HEK293 (cell line): ENCODE results near the gene IMPDH1.

Experiments used
- BCL11B ChIP-seq: fragments of 450-650 bp; formaldehyde crosslinking; IDR thresholded peaks from 2 replicates; pipeline ENCODE4 v1.5.1; 2016; ENCODE audit warnings: low read depth, missing biosample characterization, missing genetic modification characterization
- GLI4 ChIP-seq: fragments of 450-650 bp; formaldehyde crosslinking; IDR thresholded peaks from 2 replicates; pipeline ENCODE4 v1.5.1; 2016; ENCODE audit warnings: missing biosample characterization, missing genetic modification characterization
- HOXA7 ChIP-seq: sonication (generic); formaldehyde crosslinking; IDR thresholded peaks from 2 replicates; pipeline ENCODE4 v1.8.1; 2022; ENCODE audit warnings: missing genetic modification reagents, borderline replicate concordance
- HOXC10 ChIP-seq: sonication (generic); formaldehyde crosslinking; IDR thresholded peaks from 2 replicates; pipeline ENCODE4 v1.8.1; 2023; ENCODE audit warnings: mild to moderate bottlenecking, missing genetic modification reagents
- MYNN ChIP-seq: fragments of 450-650 bp; formaldehyde crosslinking; IDR thresholded peaks from 2 replicates; pipeline ENCODE4 v1.5.1; 2016; ENCODE audit warnings: missing biosample characterization, missing genetic modification characterization, borderline replicate concordance
- OVOL3 ChIP-seq: fragments of 450-650 bp; formaldehyde crosslinking; IDR thresholded peaks from 2 replicates; pipeline ENCODE4 v1.5.1; 2016; ENCODE audit warnings: missing biosample characterization, missing genetic modification characterization
- ZFP69B ChIP-seq: fragments of 450-650 bp; formaldehyde crosslinking; IDR thresholded peaks from 2 replicates; pipeline ENCODE4 v1.5.1; 2016; ENCODE audit warnings: missing biosample characterization, missing genetic modification characterization
- ZNF138 ChIP-seq: fragments of 450-650 bp; formaldehyde crosslinking; IDR thresholded peaks from 2 replicates; pipeline ENCODE4 v1.5.1; 2016; ENCODE audit warnings: missing biosample characterization, missing genetic modification characterization, borderline replicate concordance
- ZNF169 ChIP-seq: fragments of 450-650 bp; formaldehyde crosslinking; IDR thresholded peaks from 2 replicates; pipeline ENCODE4 v1.5.1; 2016; ENCODE audit warnings: missing biosample characterization, missing genetic modification characterization
- ZNF19 ChIP-seq: fragments of 450-650 bp; formaldehyde crosslinking; IDR thresholded peaks from 2 replicates; pipeline ENCODE4; 2016; ENCODE audit warnings: missing biosample characterization, missing genetic modification characterization, low read depth
- ZNF211 ChIP-seq: fragments of 450-650 bp; formaldehyde crosslinking; IDR thresholded peaks from 2 replicates; pipeline ENCODE4 v1.5.1; 2016; ENCODE audit warnings: low read depth, missing biosample characterization, missing genetic modification characterization
- ZNF214 ChIP-seq: fragments of 450-650 bp; formaldehyde crosslinking; IDR thresholded peaks from 2 replicates; pipeline ENCODE4 v1.5.1; 2017; ENCODE audit warnings: missing biosample characterization, mild to moderate bottlenecking, missing genetic modification characterization, borderline replicate concordance
- ZNF292 ChIP-seq: fragments of 450-650 bp; formaldehyde crosslinking; IDR thresholded peaks from 2 replicates; pipeline ENCODE4 v1.5.1; 2016; ENCODE audit warnings: low read depth, missing biosample characterization, missing genetic modification characterization, borderline replicate concordance
- ZNF354C ChIP-seq: fragments of 450-650 bp; formaldehyde crosslinking; IDR thresholded peaks from 2 replicates; pipeline ENCODE4 v1.5.1; 2016; ENCODE audit warnings: missing biosample characterization, missing genetic modification characterization, low read depth, borderline replicate concordance
- ZNF571 ChIP-seq: fragments of 450-650 bp; formaldehyde crosslinking; IDR thresholded peaks from 2 replicates; pipeline ENCODE4 v1.5.0; 2017; ENCODE audit warnings: missing biosample characterization, missing genetic modification characterization
- ZNF623 ChIP-seq: fragments of 450-650 bp; formaldehyde crosslinking; IDR thresholded peaks from 2 replicates; pipeline ENCODE4 v1.5.1; 2016; ENCODE audit warnings: missing biosample characterization, missing genetic modification characterization
- ZNF664 ChIP-seq: fragments of 450-650 bp; formaldehyde crosslinking; IDR thresholded peaks from 2 replicates; pipeline ENCODE4 v1.5.1; 2016; ENCODE audit warnings: missing biosample characterization, missing genetic modification characterization
- ZNF837 ChIP-seq: fragments of 450-650 bp; formaldehyde crosslinking; IDR thresholded peaks from 2 replicates; pipeline ENCODE4 v1.5.1; 2016; ENCODE audit warnings: missing biosample characterization, missing genetic modification characterization
- TF ChIP-seq, protein P1 (sequence below): fragments of 450-650 bp; formaldehyde crosslinking; IDR thresholded peaks from 2 replicates; pipeline ENCODE4 v1.5.1; 2016; ENCODE audit warnings: missing biosample characterization, missing genetic modification characterization
- TF ChIP-seq, protein P2 (sequence below): fragments of 450-650 bp; formaldehyde crosslinking; IDR thresholded peaks from 2 replicates; pipeline ENCODE4 v1.5.1; 2016; ENCODE audit warnings: missing biosample characterization, missing genetic modification characterization
- TF ChIP-seq, protein P3 (sequence below): fragments of 450-650 bp; formaldehyde crosslinking; IDR thresholded peaks from 2 replicates; pipeline ENCODE4 v1.5.1; 2016; ENCODE audit warnings: missing biosample characterization, missing genetic modification characterization
- TF ChIP-seq, protein P4 (sequence below): fragments of 450-650 bp; formaldehyde crosslinking; IDR thresholded peaks from 2 replicates; pipeline ENCODE4 v1.5.1; 2016; ENCODE audit warnings: missing biosample characterization, missing genetic modification characterization
- TF ChIP-seq, protein P5 (sequence below): fragments of 450-650 bp; formaldehyde crosslinking; conservative IDR thresholded peaks from 2 replicates; pipeline ENCODE4 v1.5.1; 2016; ENCODE audit warnings: low read depth, missing biosample characterization, missing genetic modification characterization
- TF ChIP-seq, protein P6 (sequence below): fragments of 450-650 bp; formaldehyde crosslinking; IDR thresholded peaks from 2 replicates; pipeline ENCODE4 v1.5.1; 2016; ENCODE audit warnings: missing biosample characterization, missing genetic modification characterization
- TF ChIP-seq, protein P7 (sequence below): fragments of 450-650 bp; formaldehyde crosslinking; IDR thresholded peaks from 2 replicates; pipeline ENCODE4 v1.5.1; 2016; ENCODE audit warnings: missing biosample characterization, missing genetic modification characterization

Gene IMPDH1

DNA sequence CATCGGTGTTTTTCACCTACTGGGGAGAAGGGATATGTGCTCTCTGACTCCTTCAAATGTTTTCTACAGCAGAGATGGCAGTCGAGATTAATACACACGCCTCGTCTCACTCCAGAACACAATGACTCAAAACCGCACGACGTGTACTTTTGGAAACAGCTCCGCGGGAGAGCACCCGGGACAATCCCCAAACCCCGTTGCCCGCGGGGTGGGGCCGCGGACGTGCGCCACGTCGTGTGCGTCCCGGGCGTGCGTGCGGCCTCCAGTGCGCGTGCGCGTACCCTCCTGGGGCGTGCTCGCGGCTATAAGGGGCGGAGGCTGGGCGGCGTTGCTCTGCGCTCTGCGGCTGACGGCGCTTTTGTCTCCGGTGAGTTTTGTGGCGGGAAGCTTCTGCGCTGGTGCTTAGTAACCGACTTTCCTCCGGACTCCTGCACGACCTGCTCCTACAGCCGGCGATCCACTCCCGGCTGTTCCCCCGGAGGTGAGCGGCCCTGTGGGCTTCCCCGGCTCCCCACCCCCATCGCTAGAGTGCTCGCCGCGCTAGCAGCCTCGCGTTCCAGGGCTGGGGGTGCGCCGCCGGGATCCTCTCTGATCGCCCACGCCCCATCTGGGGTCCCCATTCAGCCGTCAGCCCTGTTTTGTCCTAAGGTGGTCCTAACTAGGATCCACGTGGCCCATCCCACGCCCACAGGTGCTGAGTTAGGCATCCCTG is 45.9 kb upstream of the IMPDH1 start, which contains the start of gene HILPDA (continued):
- TF ChIP-seq MYNN (tag by site-specific recombination): 0 out of 2 replicates have a peak, but pooled peaks have one; percentile 30
- no peak for TF ChIP-seq HOXA7 (CRISPR knock-in tag)
- TF ChIP-seq, protein P1, sequence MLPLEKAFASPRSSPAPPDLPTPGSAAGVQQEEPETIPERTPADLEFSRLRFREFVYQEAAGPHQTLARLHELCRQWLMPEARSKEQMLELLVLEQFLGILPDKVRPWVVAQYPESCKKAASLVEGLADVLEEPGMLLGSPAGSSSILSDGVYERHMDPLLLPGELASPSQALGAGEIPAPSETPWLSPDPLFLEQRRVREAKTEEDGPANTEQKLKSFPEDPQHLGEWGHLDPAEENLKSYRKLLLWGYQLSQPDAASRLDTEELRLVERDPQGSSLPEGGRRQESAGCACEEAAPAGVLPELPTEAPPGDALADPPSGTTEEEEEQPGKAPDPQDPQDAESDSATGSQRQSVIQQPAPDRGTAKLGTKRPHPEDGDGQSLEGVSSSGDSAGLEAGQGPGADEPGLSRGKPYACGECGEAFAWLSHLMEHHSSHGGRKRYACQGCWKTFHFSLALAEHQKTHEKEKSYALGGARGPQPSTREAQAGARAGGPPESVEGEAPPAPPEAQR (tag by site-specific recombination): no peak
- TF ChIP-seq ZNF19: no peak
- TF ChIP-seq ZNF354C (tag by site-specific recombination): no peak
- TF ChIP-seq ZNF571 (tag by site-specific recombination): no peak
- TF ChIP-seq, protein P2, sequence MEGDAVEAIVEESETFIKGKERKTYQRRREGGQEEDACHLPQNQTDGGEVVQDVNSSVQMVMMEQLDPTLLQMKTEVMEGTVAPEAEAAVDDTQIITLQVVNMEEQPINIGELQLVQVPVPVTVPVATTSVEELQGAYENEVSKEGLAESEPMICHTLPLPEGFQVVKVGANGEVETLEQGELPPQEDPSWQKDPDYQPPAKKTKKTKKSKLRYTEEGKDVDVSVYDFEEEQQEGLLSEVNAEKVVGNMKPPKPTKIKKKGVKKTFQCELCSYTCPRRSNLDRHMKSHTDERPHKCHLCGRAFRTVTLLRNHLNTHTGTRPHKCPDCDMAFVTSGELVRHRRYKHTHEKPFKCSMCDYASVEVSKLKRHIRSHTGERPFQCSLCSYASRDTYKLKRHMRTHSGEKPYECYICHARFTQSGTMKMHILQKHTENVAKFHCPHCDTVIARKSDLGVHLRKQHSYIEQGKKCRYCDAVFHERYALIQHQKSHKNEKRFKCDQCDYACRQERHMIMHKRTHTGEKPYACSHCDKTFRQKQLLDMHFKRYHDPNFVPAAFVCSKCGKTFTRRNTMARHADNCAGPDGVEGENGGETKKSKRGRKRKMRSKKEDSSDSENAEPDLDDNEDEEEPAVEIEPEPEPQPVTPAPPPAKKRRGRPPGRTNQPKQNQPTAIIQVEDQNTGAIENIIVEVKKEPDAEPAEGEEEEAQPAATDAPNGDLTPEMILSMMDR (tag by site-specific recombination): no peak
- TF ChIP-seq ZNF292: no peak
- TF ChIP-seq, protein P3, sequence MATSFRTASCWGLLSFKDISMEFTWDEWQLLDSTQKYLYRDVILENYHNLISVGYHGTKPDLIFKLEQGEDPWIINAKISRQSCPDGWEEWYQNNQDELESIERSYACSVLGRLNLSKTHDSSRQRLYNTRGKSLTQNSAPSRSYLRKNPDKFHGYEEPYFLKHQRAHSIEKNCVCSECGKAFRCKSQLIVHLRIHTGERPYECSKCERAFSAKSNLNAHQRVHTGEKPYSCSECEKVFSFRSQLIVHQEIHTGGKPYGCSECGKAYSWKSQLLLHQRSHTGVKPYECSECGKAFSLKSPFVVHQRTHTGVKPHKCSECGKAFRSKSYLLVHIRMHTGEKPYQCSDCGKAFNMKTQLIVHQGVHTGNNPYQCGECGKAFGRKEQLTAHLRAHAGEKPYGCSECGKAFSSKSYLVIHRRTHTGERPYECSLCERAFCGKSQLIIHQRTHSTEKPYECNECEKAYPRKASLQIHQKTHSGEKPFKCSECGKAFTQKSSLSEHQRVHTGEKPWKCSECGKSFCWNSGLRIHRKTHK (tag by site-specific recombination): no peak
- TF ChIP-seq, protein P4, sequence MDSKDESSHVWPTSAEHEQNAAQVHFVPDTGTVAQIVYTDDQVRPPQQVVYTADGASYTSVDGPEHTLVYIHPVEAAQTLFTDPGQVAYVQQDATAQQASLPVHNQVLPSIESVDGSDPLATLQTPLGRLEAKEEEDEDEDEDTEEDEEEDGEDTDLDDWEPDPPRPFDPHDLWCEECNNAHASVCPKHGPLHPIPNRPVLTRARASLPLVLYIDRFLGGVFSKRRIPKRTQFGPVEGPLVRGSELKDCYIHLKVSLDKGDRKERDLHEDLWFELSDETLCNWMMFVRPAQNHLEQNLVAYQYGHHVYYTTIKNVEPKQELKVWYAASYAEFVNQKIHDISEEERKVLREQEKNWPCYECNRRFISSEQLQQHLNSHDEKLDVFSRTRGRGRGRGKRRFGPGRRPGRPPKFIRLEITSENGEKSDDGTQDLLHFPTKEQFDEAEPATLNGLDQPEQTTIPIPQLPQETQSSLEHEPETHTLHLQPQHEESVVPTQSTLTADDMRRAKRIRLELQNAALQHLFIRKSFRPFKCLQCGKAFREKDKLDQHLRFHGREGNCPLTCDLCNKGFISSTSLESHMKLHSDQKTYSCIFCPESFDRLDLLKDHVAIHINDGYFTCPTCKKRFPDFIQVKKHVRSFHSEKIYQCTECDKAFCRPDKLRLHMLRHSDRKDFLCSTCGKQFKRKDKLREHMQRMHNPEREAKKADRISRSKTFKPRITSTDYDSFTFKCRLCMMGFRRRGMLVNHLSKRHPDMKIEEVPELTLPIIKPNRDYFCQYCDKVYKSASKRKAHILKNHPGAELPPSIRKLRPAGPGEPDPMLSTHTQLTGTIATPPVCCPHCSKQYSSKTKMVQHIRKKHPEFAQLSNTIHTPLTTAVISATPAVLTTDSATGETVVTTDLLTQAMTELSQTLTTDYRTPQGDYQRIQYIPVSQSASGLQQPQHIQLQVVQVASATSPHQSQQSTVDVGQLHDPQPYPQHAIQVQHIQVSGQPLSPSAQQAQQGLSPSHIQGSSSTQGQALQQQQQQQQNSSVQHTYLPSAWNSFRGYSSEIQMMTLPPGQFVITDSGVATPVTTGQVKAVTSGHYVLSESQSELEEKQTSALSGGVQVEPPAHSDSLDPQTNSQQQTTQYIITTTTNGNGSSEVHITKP (tag by site-specific recombination): no peak; the same call in 1 of the 2 replicates
- no peak for TF ChIP-seq ZNF837 (tag by site-specific recombination)
- no peak for TF ChIP-seq ZNF169
- TF ChIP-seq HOXC10 (CRISPR knock-in tag): no peak
- TF ChIP-seq GLI4 (tag by site-specific recombination): no peak
- no peak for TF ChIP-seq ZNF211
- TF ChIP-seq ZFP69B (tag by site-specific recombination): peak; percentile 47
- no peak for TF ChIP-seq ZNF214 (tag by site-specific recombination)
- no peak for TF ChIP-seq OVOL3
- no peak for TF ChIP-seq ZNF138 (tag by site-specific recombination)
- no peak; the same call in 1 of the 2 replicates for TF ChIP-seq ZNF623 (tag by site-specific recombination)
- TF ChIP-seq, protein P5, sequence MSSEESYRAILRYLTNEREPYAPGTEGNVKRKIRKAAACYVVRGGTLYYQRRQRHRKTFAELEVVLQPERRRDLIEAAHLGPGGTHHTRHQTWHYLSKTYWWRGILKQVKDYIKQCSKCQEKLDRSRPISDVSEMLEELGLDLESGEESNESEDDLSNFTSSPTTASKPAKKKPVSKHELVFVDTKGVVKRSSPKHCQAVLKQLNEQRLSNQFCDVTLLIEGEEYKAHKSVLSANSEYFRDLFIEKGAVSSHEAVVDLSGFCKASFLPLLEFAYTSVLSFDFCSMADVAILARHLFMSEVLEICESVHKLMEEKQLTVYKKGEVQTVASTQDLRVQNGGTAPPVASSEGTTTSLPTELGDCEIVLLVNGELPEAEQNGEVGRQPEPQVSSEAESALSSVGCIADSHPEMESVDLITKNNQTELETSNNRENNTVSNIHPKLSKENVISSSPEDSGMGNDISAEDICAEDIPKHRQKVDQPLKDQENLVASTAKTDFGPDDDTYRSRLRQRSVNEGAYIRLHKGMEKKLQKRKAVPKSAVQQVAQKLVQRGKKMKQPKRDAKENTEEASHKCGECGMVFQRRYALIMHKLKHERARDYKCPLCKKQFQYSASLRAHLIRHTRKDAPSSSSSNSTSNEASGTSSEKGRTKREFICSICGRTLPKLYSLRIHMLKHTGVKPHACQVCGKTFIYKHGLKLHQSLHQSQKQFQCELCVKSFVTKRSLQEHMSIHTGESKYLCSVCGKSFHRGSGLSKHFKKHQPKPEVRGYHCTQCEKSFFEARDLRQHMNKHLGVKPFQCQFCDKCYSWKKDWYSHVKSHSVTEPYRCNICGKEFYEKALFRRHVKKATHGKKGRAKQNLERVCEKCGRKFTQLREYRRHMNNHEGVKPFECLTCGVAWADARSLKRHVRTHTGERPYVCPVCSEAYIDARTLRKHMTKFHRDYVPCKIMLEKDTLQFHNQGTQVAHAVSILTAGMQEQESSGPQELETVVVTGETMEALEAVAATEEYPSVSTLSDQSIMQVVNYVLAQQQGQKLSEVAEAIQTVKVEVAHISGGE (tag by site-specific recombination): peak; percentile 65; the same call in 1 of the 2 replicates
- TF ChIP-seq, protein P6, sequence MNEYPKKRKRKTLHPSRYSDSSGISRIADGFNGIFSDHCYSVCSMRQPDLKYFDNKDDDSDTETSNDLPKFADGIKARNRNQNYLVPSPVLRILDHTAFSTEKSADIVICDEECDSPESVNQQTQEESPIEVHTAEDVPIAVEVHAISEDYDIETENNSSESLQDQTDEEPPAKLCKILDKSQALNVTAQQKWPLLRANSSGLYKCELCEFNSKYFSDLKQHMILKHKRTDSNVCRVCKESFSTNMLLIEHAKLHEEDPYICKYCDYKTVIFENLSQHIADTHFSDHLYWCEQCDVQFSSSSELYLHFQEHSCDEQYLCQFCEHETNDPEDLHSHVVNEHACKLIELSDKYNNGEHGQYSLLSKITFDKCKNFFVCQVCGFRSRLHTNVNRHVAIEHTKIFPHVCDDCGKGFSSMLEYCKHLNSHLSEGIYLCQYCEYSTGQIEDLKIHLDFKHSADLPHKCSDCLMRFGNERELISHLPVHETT (tag by site-specific recombination): no peak; the same call in 1 of the 2 replicates
- no peak for TF ChIP-seq BCL11B (tag by site-specific recombination)
- TF ChIP-seq, protein P7, sequence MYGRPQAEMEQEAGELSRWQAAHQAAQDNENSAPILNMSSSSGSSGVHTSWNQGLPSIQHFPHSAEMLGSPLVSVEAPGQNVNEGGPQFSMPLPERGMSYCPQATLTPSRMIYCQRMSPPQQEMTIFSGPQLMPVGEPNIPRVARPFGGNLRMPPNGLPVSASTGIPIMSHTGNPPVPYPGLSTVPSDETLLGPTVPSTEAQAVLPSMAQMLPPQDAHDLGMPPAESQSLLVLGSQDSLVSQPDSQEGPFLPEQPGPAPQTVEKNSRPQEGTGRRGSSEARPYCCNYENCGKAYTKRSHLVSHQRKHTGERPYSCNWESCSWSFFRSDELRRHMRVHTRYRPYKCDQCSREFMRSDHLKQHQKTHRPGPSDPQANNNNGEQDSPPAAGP (tag by site-specific recombination): no peak
- no peak for TF ChIP-seq ZNF664 (tag by site-specific recombination)
